ENCODE results near the gene ZNF644.

GRCh38 chr1:90922202-90922601 lies 99.6 kb downstream of the ZNF644 start:
- TF ChIP-seq POLR2A (IDR thresholded peaks at IDR 0.05) (no peak), CTCF (IDR thresholded peaks at IDR 0.05 in 4 of 5, conservative IDR thresholded peaks at IDR 0.05 in 1 of 5) (no peak)

Data from gastrocnemius medialis (tissue), 4 donors.